HG02571 (cell line): ENCODE results near the gene TOM1.

Source experiments
- ATAC-seq: cut with Tn5 transposase; IDR thresholded peaks from one replicate; pipeline ENCODE4 v1.9.1; 2021; ENCODE audit warnings: mild to moderate bottlenecking, moderate library complexity; ENCODE audit not compliant: unreplicated experiment

The TOM1 gene

GRCh38 chr22:35367331-35367886, 67.7 kb downstream of the TOM1 start:
- ATAC-seq, result no peak

- no peak for ATAC-seq
These were observed 68.7 kb downstream of the TOM1 start for GRCh38 chr22:35368386-35368785.

- ATAC-seq, result no peak
These were observed 70.3 kb downstream of the TOM1 start for GRCh38 chr22:35369996-35370395.

- no peak for ATAC-seq
These were observed 74.1 kb downstream of the TOM1 start for GRCh38 chr22:35373781-35374180.

GRCh38 chr22:35375031-35375430, 75.3 kb downstream of the TOM1 start:
- ATAC-seq, result no peak

GRCh38 chr22:35375526-35375925, 75.8 kb downstream of the TOM1 start:
- no peak for ATAC-seq

- ATAC-seq, result peak; percentile 57
These were observed 77.2 kb downstream of the TOM1 start for GRCh38 chr22:35376728-35377472.

- ATAC-seq, result no peak
These were observed 78.0 kb downstream of the TOM1 start for GRCh38 chr22:35377735-35378134.

- no peak for ATAC-seq
These were observed 78.9 kb downstream of the TOM1 start for GRCh38 chr22:35378621-35379020.

- ATAC-seq, result no peak
These were observed 79.7 kb downstream of the TOM1 start for GRCh38 chr22:35379146-35379993.

- ATAC-seq, result no peak
These were observed 80.3 kb downstream of the TOM1 start for GRCh38 chr22:35380013-35380412.

- no peak for ATAC-seq
These were observed 81.1 kb downstream of the TOM1 start, which contains the start of gene HMOX1 for GRCh38 chr22:35380537-35381423. Gene HMOX1, plus strand, starts transcription at chr22:35381096. Its CDS starts 78 bp downstream, at chr22:35381174.

GRCh38 chr22:35381424-35382009, 81.8 kb downstream of the TOM1 start:
- ATAC-seq, result no peak

- ATAC-seq, result no peak
These were observed 84.0 kb downstream of the TOM1 start for GRCh38 chr22:35383679-35384071.

GRCh38 chr22:35384527-35384926, 84.8 kb downstream of the TOM1 start:
- no peak for ATAC-seq

- no peak for ATAC-seq
These were observed 85.4 kb downstream of the TOM1 start for GRCh38 chr22:35384975-35385588.

GRCh38 chr22:35386670-35387288, 87.1 kb downstream of the TOM1 start:
- ATAC-seq, result no peak

- no peak for ATAC-seq
These were observed 91.2 kb downstream of the TOM1 start for GRCh38 chr22:35390933-35391332.

- no peak for ATAC-seq
These were observed 92.7 kb downstream of the TOM1 start for GRCh38 chr22:35392357-35392756.
